Measurements from ENCODE around the gene WDR12.

- TF ChIP-seq, protein P1, sequence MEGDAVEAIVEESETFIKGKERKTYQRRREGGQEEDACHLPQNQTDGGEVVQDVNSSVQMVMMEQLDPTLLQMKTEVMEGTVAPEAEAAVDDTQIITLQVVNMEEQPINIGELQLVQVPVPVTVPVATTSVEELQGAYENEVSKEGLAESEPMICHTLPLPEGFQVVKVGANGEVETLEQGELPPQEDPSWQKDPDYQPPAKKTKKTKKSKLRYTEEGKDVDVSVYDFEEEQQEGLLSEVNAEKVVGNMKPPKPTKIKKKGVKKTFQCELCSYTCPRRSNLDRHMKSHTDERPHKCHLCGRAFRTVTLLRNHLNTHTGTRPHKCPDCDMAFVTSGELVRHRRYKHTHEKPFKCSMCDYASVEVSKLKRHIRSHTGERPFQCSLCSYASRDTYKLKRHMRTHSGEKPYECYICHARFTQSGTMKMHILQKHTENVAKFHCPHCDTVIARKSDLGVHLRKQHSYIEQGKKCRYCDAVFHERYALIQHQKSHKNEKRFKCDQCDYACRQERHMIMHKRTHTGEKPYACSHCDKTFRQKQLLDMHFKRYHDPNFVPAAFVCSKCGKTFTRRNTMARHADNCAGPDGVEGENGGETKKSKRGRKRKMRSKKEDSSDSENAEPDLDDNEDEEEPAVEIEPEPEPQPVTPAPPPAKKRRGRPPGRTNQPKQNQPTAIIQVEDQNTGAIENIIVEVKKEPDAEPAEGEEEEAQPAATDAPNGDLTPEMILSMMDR (IDR thresholded peaks at IDR 0.05) = no peak
- no peak for TF ChIP-seq POLR2A (IDR thresholded peaks at IDR 0.05)
Measured at GRCh38 chr2:202911203-202911511, 316 bp downstream of the WDR12 start.

All from adrenal gland (tissue), 5 donors.